Spinal cord (tissue), 10 donors: ENCODE data around the gene HHIP. TPM values are rescaled to one million over a fixed set of nuclear protein-coding genes. Genes with fewer than 3 reads are reported as not detected.

Source experiments
- DNase-seq, 6 donors: peaks; one replicate each; pipeline versions ENCODE4 v3.0.0 to v3.0.0-alpha.2; 2013 to 2015; ENCODE audit warnings: low spot score in 6 of 6, low read depth in 4 of 6
- H3K27ac ChIP-seq: one replicate; pipeline ENCODE4 v1.5.1; 2013; ENCODE audit warnings: low read depth, low read length, control low read depth
- H3K27me3 ChIP-seq: one replicate; pipeline ENCODE4 v1.6.1; 2013; ENCODE audit warnings: low read length; ENCODE audit not compliant: control insufficient read depth, insufficient read depth
- H3K36me3 ChIP-seq: one replicate; pipeline ENCODE4 v1.6.1; 2013; ENCODE audit warnings: low read length; ENCODE audit not compliant: control insufficient read depth, insufficient read depth
- H3K4me1 ChIP-seq: one replicate; pipeline ENCODE4 v1.6.1; 2013; ENCODE audit warnings: low read length; ENCODE audit not compliant: control insufficient read depth, insufficient read depth
- H3K4me3 ChIP-seq: one replicate; pipeline ENCODE4 v1.5.1; 2013; ENCODE audit warnings: low read depth, low read length, control low read depth
- H3K9me3 ChIP-seq: one replicate; pipeline ENCODE4 v1.6.1; 2013; ENCODE audit warnings: low read length; ENCODE audit not compliant: control insufficient read depth, insufficient read depth
- WGBS: methylation state at CpG from one replicate; pipeline ENCODE4 v1.1.5; 2013; ENCODE audit warnings: missing lambda C conversion rate; ENCODE audit not compliant: insufficient coverage; 5-methylcytosine and 5-hydroxymethylcytosine counted together
- polyA plus RNA-seq, 2 donors: library from polyadenylated mRNA; unstranded; fragments of 120-200 nt; gene quantifications; one replicate each; pipeline ENCODE4 v1.2.1, GENCODE V29; 2013; ENCODE audit not compliant: insufficient read length in 2 of 2
- total RNA-seq, 2 donors: library from RNA; depleted of rRNA in 1 of 2; stranded (reverse); fragments of 120-200 nt in 1 of 2; fragments of >200 nt in 1 of 2; gene quantifications; one replicate each; pipeline versions ENCODE4 v1.2.3 to v1.2.4, GENCODE V29; 2013 to 2014
- donor health status: healthy.

The HHIP gene
- total and polyA plus RNA-seq, 4 donors = 9.9 to 36.1 (median 12.7) TPM

DNA sequence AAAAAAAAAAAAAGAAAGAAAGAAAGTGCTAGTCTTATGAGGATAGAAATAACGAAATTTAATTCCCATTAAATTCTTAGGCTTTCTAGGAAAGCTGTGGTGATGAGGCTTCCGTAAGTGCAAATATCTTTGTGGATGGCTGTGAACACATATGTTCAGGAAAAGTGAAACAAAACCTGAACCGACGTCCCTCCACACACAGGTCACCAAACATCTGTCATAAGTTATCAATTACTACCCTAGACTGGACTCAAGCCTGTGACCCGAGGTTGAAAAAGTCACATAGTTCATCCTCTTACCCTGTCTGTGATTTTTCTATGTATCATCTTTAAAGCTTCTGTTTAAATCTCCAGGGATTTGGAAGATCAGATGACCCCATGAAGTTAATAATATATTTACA is 24.8 kb downstream of the HHIP start:
- H3K4me3 ChIP-seq = no peak overlapping the region
- no CpG with 5 or more reads among the region's 5 CpGs for WGBS
- H3K36me3 ChIP-seq = no peaks in the 10 kb centered on the region
- no peak overlapping the region for H3K27ac ChIP-seq
- no peaks in the 10 kb centered on the region for H3K9me3 ChIP-seq
- no peak for DNase-seq
- no peaks in the 10 kb centered on the region for H3K4me1 ChIP-seq
- no peaks in the 10 kb centered on the region for H3K27me3 ChIP-seq

DNA sequence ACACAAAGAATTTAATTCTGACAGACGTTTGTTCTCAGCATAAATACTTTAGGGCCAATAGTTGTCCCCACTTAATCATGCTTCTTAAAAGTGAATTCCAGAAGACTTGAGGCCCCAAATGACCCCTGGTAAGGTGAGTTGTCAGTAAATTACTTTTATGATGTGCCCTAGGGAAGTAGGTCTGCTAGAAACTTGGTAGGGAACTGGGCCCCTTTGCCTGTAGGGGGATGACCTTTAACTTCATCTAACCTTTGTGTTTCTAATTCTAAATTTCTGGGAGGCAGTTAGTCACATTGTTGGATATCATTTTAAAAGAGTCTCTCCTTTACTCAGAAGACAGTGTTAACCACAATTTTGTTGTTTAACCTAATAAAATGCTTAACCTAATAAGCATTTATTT is 28.8 kb downstream of the HHIP start:
- Histone ChIP-seq H3K4me3 (no peak overlapping the region), H3K9me3 (no peaks in the 10 kb centered on the region), H3K27ac (no peak overlapping the region), H3K4me1 (no peaks in the 10 kb centered on the region), H3K27me3 (no peaks in the 10 kb centered on the region), H3K36me3 (no peaks in the 10 kb centered on the region)
- DNase-seq = no peak
- no CpG with 5 or more reads among the region's 1 CpG for WGBS

DNA sequence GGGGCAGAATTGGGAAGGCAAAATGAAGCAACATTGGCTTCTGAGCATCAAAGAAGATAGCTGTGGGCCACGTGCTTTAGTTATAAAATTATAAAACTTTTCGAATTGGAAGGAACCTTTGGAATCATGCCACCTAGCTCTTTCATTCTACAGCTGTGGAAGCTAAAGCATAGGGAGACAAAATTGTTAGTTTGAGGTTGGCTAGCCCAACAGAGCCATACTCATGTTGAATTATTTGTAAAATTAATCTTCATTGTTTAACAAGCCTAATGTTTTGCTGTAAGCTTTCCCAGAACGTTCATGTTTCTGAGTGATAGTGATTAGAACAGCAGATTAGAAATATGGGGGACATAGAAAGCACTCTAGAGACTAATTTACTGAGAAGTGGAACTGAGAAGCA is 35.9 kb downstream of the HHIP start:
- DNase-seq = peak in 1 of 6 donors; percentile 49
- WGBS = 100% methylated on average over 1 of the region's 3 CpGs
- Histone ChIP-seq H3K9me3 (no peaks in the 10 kb centered on the region), H3K4me3 (no peak overlapping the region), H3K27ac (no peak overlapping the region), H3K36me3 (no peaks in the 10 kb centered on the region), H3K4me1 (no peaks in the 10 kb centered on the region), H3K27me3 (no peaks in the 10 kb centered on the region)

DNA sequence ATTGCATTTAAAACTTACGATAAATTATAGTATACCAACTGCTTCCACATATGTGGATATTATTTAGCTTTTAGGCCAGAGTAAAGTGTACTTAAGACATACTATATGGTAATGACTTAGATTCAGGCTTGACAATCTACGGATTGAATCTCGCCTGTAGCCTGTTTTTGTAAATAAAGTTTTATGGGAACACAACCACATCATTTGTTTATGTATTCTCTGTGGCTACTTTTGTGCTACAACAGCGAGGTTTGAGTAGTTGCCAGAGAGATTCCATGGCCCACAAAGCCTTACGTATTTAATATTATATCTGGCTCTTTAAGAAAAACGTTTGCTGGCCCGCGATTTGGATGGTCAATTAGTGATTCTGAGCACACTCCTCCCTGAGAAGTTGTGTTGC is 37.6 kb downstream of the HHIP start:
- H3K4me3 ChIP-seq = no peak overlapping the region
- no peak overlapping the region for H3K27ac ChIP-seq
- no peaks in the 10 kb centered on the region for H3K9me3 ChIP-seq
- no peak for DNase-seq
- no peaks in the 10 kb centered on the region for H3K27me3 ChIP-seq
- no peaks in the 10 kb centered on the region for H3K36me3 ChIP-seq
- no CpG with 5 or more reads among the region's 8 CpGs for WGBS
- H3K4me1 ChIP-seq = no peaks in the 10 kb centered on the region

DNA sequence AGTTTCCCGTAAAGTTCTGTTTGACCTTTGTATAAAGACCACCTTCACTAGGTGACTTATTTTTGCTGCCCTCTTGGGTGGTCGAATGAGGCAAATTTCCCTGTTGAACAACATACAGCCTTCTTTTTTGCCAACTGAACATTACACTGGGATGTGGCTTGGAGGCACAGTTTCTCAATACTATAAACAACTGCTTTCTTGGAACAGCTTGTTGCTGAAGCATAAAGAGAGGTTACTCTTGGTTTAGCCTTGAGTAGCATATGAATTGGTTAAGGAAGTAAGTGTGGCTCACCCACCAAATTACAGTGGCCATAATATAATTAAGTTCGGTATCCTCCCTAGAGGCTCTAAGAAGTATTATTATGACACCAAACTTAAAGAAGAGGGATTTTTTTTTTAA is 40.0 kb downstream of the HHIP start:
- H3K4me1 ChIP-seq = no peaks in the 10 kb centered on the region
- no peak for DNase-seq
- WGBS = no CpG with 5 or more reads among the region's 3 CpGs
- H3K27ac ChIP-seq = no peak overlapping the region
- no peak overlapping the region for H3K4me3 ChIP-seq
- H3K9me3 ChIP-seq = no peaks in the 10 kb centered on the region
- no peaks in the 10 kb centered on the region for H3K36me3 ChIP-seq
- H3K27me3 ChIP-seq = no peaks in the 10 kb centered on the region

DNA sequence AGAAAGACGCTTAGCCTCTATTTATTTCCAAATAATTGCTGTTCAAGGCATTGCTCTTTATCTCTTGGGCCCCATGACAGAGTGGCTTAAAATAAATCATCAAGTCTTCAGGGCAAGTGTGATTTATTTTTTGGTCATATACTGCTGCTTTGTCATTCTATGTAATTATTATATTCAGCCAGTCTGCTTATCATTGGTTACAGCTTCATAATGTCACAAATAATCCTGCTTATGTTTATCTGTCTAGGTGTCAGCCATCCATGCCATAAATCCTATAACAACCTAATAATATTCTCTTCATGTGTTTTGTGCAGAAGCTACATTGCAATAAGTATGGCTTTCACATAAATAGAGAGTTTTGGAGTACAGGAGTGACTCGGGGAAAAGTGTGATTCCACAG is 41.0 kb downstream of the HHIP start:
- Histone ChIP-seq H3K27ac (no peak overlapping the region), H3K4me1 (no peaks in the 10 kb centered on the region), H3K36me3 (no peaks in the 10 kb centered on the region), H3K4me3 (no peak overlapping the region), H3K27me3 (no peaks in the 10 kb centered on the region), H3K9me3 (no peaks in the 10 kb centered on the region)
- peak in 1 of 6 donors; percentile 28 for DNase-seq
- WGBS = 60% methylated on average over 1 of the region's 2 CpGs

DNA sequence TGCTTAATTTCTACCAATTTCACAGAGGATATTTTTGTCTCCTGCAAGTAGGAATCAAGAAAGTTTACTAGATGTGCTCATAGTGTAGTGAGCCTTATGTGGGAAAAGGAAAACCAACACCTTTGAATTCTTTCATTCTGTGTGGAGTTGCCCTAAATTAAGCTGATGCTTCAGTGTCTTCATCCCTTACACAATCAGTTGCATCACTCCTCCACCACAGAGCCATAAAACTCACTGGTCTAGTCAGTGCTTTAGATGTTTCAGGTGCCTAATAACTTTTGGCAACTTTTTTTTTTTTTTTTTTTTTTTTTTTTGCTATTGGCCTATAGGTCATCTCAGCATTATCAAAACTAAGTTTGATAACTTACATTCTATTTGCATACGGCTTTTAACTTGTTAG is 41.5 kb downstream of the HHIP start:
- no peak for DNase-seq
- no peaks in the 10 kb centered on the region for H3K36me3 ChIP-seq
- no CpG with 5 or more reads among the region's 1 CpG for WGBS
- H3K9me3 ChIP-seq = no peaks in the 10 kb centered on the region
- no peak overlapping the region for H3K4me3 ChIP-seq
- no peaks in the 10 kb centered on the region for H3K4me1 ChIP-seq
- no peak overlapping the region for H3K27ac ChIP-seq
- no peaks in the 10 kb centered on the region for H3K27me3 ChIP-seq

DNA sequence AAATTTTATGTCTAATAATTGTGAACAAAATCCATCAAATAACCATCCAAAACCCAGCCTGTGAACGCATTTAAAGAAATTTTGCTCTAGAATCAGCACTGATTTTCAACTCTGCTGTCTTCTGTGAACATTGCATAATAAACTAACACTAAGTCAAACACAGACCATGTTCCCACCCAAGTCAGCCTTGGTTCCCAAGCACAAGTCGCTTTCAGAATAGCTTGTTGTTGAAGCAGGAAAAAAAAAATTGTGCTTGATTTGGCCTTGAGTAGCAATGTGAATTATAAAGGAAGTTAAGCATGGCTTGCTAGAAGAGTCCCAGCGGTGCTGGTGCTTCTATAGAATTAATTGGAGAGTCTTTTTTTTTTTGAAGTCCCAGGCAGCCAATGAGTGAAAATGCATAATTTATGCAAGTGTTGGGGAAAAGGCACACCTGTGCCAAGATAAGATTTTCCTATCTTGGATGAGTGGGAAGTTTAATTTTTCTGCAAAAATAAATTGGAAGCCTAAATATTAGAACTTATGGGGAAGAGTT is 42.1 kb downstream of the HHIP start:
- H3K4me1 ChIP-seq = no peaks in the 10 kb centered on the region
- no peak for DNase-seq
- H3K27ac ChIP-seq = no peak overlapping the region
- H3K4me3 ChIP-seq = no peak overlapping the region
- WGBS = 70% methylated on average over 3 of the region's 3 CpGs
- no peaks in the 10 kb centered on the region for H3K36me3 ChIP-seq
- no peaks in the 10 kb centered on the region for H3K9me3 ChIP-seq
- H3K27me3 ChIP-seq = no peaks in the 10 kb centered on the region

DNA sequence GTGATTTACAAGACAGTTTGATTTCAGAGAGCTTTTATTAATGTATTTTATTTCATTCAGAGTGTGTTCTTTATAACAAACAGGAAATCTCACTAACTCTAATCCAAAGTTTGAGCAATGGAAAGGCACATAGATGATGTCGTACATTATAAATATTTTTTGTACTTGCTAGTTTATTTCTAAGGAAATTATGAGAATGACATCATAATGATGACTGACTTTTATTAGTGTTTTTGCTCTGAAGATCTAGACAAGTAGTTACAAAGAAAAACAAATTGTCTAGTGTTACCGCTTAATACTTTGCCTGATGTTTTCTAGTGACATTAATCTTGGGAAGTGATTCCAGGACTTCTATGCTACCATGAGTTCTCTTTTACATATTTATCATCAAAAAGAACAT is 43.2 kb downstream of the HHIP start:
- no CpG with 5 or more reads among the region's 2 CpGs for WGBS
- H3K27me3 ChIP-seq = no peaks in the 10 kb centered on the region
- DNase-seq = no peak
- no peaks in the 10 kb centered on the region for H3K4me1 ChIP-seq
- no peaks in the 10 kb centered on the region for H3K9me3 ChIP-seq
- H3K27ac ChIP-seq = no peak overlapping the region
- H3K36me3 ChIP-seq = no peaks in the 10 kb centered on the region
- no peak overlapping the region for H3K4me3 ChIP-seq

DNA sequence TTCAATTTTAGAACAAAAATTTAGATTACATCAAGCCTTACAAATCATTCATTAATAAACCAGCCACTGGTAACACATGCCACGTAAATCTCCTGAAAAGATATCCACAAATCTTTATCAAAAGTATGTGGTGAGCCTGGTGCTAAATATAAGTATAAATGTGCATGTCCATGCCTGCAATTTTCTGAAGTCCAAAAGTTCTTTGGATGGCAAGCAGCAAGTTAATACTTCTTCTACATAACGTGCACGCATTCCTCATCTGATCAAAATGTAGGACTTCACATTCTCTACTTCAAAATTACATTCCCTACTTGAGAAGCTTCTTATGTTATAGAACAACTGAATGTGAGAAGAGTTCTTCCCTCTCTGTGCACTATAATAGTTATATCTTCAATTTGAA is 49.8 kb downstream of the HHIP start:
- no peaks in the 10 kb centered on the region for H3K4me1 ChIP-seq
- DNase-seq = no peak
- no peaks in the 10 kb centered on the region for H3K9me3 ChIP-seq
- no peak overlapping the region for H3K27ac ChIP-seq
- WGBS = no CpG with 5 or more reads among the region's 3 CpGs
- H3K36me3 ChIP-seq = no peaks in the 10 kb centered on the region
- H3K27me3 ChIP-seq = no peaks in the 10 kb centered on the region
- no peak overlapping the region for H3K4me3 ChIP-seq
